GM12873 (cell line): ENCODE results near the gene SASH3.

Experiments used
- CTCF ChIP-seq: IDR thresholded peaks from 2 replicates; pipeline ENCODE4 v1.5.1; 2012; ENCODE audit warnings: low read depth, mild to moderate bottlenecking, moderate library complexity, low read length, control low read depth; ENCODE audit not compliant: insufficient read depth; ENCODE audit errors: missing control alignments

The SASH3 gene

GRCh38 chrX:129842510-129843208 is 62.9 kb downstream of the SASH3 start:
- TF ChIP-seq CTCF: no peak

DNA sequence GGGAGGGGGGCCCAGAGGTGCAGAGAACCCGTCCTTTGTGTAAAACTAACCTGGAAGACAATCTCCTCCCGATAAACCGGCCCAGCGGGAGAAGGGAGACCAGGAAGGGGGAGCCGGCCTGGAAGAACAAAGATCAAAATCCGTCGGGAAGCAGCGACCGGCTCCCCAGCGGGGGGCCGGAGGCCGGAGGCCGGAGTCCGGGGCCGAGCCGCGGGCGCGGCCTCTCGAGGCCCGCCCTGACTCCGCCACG is 63.4 kb downstream of the SASH3 start:
- TF ChIP-seq CTCF: no peak

DNA sequence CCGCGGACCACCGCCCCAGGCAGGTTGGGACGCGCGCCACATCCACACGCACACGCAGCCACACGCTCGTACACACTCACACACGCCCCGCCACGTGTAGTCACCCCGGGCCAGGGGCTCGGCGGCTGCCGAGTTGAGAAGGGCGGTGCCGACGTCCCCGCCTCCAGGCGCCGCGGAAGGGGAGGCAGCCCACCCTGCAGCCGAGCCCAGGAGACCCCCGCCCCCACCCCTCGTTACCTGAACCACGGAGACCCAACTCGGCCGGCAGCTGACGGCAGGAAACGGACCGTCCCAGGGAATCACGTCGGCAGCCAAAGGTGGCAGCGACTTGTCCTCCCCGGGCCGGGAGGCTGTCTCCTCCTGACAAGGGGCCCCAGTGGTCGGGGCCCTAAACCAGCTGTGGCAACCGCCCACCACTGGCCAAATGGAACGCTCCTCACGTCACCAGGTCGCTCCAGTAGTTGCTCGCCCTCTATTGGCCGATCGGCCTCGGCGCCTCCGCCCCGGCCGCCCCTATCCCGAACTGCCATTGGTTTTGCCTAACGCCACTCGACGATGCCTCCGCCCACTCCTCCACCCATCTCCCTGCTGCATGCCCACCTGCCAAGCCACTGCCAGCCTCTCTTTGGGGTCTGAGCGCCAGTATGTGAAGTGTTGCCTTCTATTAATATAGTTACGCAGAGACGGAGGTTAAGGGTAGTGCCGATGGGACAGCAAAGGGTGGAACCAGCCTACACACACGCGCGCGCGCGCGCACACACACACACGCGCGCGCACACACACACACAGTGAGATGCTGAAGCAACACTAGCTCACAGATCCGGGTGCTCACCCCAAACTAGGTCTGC is 63.9 kb downstream of the SASH3 start, which contains the start of gene ZDHHC9:
TSS of gene ZDHHC9 (minus strand) at position 428 of the 848 bp plus-strand sequence. CDS start 1,941 bp downstream, outside the sequence.
- no peak for TF ChIP-seq CTCF
